Gastroesophageal sphincter (tissue), 4 donors: ENCODE data around the gene PRDM2. TPM values are rescaled to one million over a fixed set of nuclear protein-coding genes. Genes with fewer than 3 reads are reported as not detected.

Experiments used
- ATAC-seq: fragments of 150-250 bp; one replicate; pipeline ENCODE4 v1.9.1; 2016; ENCODE audit warnings: mild to moderate bottlenecking, moderate library complexity
- H3K27ac ChIP-seq, 4 donors: fragments of 200-600 bp; sonication (generic) in 3 of 4; 1 replicate in 3 of 4; 2 replicates in 1 of 4; pipeline ENCODE4 v1.5.1; 2016 to 2019
- H3K27me3 ChIP-seq: fragments of 200-600 bp; sonication (generic); one replicate; pipeline ENCODE4 v1.5.1; 2019
- H3K36me3 ChIP-seq, 2 donors: fragments of 200-600 bp; sonication (generic); one replicate each; pipeline ENCODE4 v1.5.1; 2019; ENCODE audit warnings: control low read depth in 1 of 2
- H3K4me1 ChIP-seq, 3 donors: fragments of 200-600 bp; sonication (generic); 1 replicate in 2 of 3; 2 replicates in 1 of 3; pipeline ENCODE4 v1.5.1; 2016 to 2019; ENCODE audit warnings: control low read depth in 2 of 3
- H3K4me3 ChIP-seq, 2 donors: fragments of 200-600 bp; sonication (generic); one replicate each; pipeline ENCODE4 v1.5.1; 2019; ENCODE audit warnings: mild to moderate bottlenecking in 1 of 2, moderate library complexity in 1 of 2
- H3K9me3 ChIP-seq, 3 donors: fragments of 200-600 bp; sonication (generic); one replicate each; pipeline ENCODE4 v1.5.1; 2017 to 2019; ENCODE audit warnings: control low read depth in 2 of 3
- EP300 ChIP-seq: sonication (generic); formaldehyde crosslinking; IDR thresholded peaks from one replicate; pipeline ENCODE4 v1.6.1; 2017; ENCODE audit warnings: antibody characterized with exemption, mild to moderate bottlenecking
- POLR2A ChIP-seq, 2 donors: fragments of 450-650 bp; IDR thresholded peaks; one replicate each; pipeline ENCODE4 v1.6.1; 2017; ENCODE audit warnings: antibody characterized with exemption in 2 of 2, mild to moderate bottlenecking in 2 of 2, moderate library complexity in 1 of 2
- POLR2AphosphoS5 ChIP-seq: sonication (generic); formaldehyde crosslinking; IDR thresholded peaks from one replicate; pipeline ENCODE4 v1.6.1; 2017; ENCODE audit warnings: antibody characterized with exemption
- WGBS, 2 donors: methylation state at CpG; one replicate each; pipeline ENCODE4 v1.1.5; 2018; ENCODE audit warnings: low coverage in 1 of 2; 5-methylcytosine and 5-hydroxymethylcytosine counted together
- total RNA-seq, 4 donors: library from RNA; depleted of rRNA; stranded (reverse); fragments of >200 nt; gene quantifications; one replicate each; pipeline ENCODE4 v1.1.0, GENCODE V29; 2016
- TF ChIP-seq, protein P1 (sequence below), 4 experiments: fragments of 200-600 bp in 2 of 4; fragments of 450-650 bp in 2 of 4; sonication (generic) in 1 of 4; IDR thresholded peaks; one replicate each; pipeline ENCODE4 v1.5.1; 2017 to 2019; ENCODE audit warnings: antibody characterized with exemption in 4 of 4, mild to moderate bottlenecking in 2 of 4, moderate library complexity in 2 of 4

Gene PRDM2
- total RNA-seq, 4 donors from 2014 or later, result 23.7 to 55.6 (median 43.0) TPM

DNA sequence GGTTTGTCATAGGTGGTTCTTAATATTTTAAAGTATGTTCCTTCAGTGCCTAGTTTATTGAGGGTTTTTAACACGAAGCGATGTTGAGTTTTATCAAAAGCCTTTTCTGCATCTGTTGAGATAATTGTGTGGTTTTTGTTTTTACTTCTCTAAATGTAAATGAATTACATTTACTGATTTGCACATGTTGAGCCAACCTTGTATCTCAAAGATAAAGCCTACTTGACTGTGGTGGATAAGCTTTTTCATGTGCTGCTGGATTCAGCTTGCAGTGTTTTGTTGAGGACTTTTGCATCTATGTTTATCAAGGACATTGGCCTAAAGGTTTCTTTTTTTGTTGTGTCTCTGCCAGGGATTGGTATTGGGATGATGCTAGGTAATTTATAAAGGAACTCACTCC is 142.5 kb downstream of the PRDM2 start:
- Histone ChIP-seq H3K9me3 (no peaks in the 10 kb centered on the region), H3K27me3 (no peaks in the 10 kb centered on the region), H3K36me3 (no peaks in the 10 kb centered on the region), H3K27ac (no peak overlapping the region), H3K4me3 (no peak overlapping the region), H3K4me1 (no peaks in the 10 kb centered on the region)
- 79% methylated on average over 2 of the region's 2 CpGs; no CpG with 5 or more reads in 1 of the 2 donors for WGBS, 2 donors
- ATAC-seq, result no peak
- TF ChIP-seq POLR2AphosphoS5 (no peak), POLR2A (IDR thresholded peaks at IDR 0.05) (no peak), EP300 (no peak)
- TF ChIP-seq, protein P1, sequence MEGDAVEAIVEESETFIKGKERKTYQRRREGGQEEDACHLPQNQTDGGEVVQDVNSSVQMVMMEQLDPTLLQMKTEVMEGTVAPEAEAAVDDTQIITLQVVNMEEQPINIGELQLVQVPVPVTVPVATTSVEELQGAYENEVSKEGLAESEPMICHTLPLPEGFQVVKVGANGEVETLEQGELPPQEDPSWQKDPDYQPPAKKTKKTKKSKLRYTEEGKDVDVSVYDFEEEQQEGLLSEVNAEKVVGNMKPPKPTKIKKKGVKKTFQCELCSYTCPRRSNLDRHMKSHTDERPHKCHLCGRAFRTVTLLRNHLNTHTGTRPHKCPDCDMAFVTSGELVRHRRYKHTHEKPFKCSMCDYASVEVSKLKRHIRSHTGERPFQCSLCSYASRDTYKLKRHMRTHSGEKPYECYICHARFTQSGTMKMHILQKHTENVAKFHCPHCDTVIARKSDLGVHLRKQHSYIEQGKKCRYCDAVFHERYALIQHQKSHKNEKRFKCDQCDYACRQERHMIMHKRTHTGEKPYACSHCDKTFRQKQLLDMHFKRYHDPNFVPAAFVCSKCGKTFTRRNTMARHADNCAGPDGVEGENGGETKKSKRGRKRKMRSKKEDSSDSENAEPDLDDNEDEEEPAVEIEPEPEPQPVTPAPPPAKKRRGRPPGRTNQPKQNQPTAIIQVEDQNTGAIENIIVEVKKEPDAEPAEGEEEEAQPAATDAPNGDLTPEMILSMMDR (IDR thresholded peaks at IDR 0.05), result no peak

DNA sequence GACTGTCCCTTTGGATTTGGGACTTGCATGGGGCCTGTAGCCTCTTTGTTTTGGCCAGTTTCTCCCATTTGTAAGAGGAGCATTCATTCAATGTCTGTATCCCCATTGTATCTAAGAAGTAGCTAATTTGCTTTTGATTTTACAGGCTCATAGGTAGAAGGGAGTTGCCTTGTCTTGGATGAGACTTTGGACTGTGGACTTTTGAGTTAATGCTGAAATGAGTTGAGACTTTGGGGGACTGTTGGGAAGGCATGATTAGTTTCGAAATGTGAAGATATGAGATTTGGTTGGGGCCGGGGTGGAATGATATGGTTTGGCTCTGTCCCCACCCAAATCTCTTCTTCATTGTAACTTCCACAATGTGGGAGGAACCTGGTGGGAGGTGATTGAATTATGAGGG is 151.7 kb downstream of the PRDM2 start:
- WGBS, 2 donors, result 90% methylated on average over 2 of the region's 2 CpGs; no CpG with 5 or more reads in 1 of the 2 donors
- ATAC-seq, result no peak
- Histone ChIP-seq H3K36me3 (no peaks in the 10 kb centered on the region), H3K4me3 (no peak overlapping the region), H3K27ac (no peak overlapping the region), H3K27me3 (no peaks in the 10 kb centered on the region), H3K9me3 (peaks cover 0 to 7% (median 0%) of the 10 kb centered on the region in 3 donors), H3K4me1 (no peaks in the 10 kb centered on the region)
- TF ChIP-seq POLR2AphosphoS5 (no peak), POLR2A (IDR thresholded peaks at IDR 0.05) (no peak), EP300 (no peak)
- TF ChIP-seq, protein P1 (IDR thresholded peaks at IDR 0.05), result no peak

DNA sequence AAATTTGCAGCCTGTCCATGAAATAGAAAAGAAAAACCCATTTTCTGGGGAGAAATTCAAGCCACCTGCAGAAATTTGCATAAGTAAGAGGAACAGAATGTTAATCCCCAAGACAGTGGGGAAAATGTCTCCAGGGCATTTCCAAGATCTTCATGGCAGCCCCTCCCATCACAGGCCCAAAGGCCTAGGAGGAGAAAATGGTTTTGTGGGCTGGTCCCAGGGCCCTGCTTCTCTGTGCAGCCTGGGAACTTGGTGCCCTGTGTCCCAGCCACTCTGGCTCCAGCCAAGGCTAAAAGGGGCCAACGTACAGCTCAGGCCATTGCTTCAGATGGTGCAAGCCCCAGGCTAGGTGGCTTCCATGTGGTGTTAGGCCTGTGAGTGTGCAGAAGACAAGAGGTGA is 155.6 kb downstream of the PRDM2 start:
- H3K9me3 ChIP-seq, result peaks cover 0 to 15% (median 0%) of the 10 kb centered on the region in 3 donors
- no peak for ATAC-seq
- no peaks in the 10 kb centered on the region for H3K27me3 ChIP-seq
- H3K27ac ChIP-seq, result no peak overlapping the region
- WGBS, 2 donors, result 83% methylated on average over 1 of the region's 1 CpG; no CpG with 5 or more reads in 1 of the 2 donors
- no peaks in the 10 kb centered on the region for H3K4me1 ChIP-seq
- TF ChIP-seq POLR2A (IDR thresholded peaks at IDR 0.05), result no peak
- TF ChIP-seq EP300, result no peak
- TF ChIP-seq, protein P1 (IDR thresholded peaks at IDR 0.05), result no peak
- TF ChIP-seq POLR2AphosphoS5, result no peak
- H3K4me3 ChIP-seq, result no peak overlapping the region
- no peaks in the 10 kb centered on the region for H3K36me3 ChIP-seq

DNA sequence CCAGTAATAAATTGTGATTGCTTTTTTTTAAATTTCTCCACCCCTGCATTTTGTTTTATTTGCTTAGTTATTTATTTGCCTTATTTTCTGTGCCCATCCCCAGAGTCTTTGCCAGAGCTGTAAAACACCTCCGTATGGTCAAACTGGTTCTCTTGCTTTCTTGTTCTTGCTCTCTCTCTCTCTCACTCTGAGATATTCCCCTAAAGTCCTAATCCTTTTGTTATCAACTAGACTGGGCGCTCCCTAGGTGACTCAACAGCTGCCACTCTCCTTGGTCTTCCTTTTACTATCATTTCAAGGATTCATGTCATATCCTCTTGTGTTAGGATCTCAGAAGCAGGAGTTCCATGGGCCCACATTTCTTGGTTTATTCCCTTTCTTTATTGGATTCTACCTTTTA is 160.0 kb downstream of the PRDM2 start:
- TF ChIP-seq, protein P1 (IDR thresholded peaks at IDR 0.05), result no peak
- no peak for TF ChIP-seq EP300
- TF ChIP-seq POLR2AphosphoS5, result no peak
- TF ChIP-seq POLR2A (IDR thresholded peaks at IDR 0.05), result no peak
- 68 to 75% methylated on average over 2 of the region's 2 CpGs for WGBS, 2 donors
- ATAC-seq, result no peak
- H3K4me1 ChIP-seq, result no peaks in the 10 kb centered on the region
- H3K9me3 ChIP-seq, result peaks cover 0 to 15% (median 0%) of the 10 kb centered on the region in 3 donors
- H3K36me3 ChIP-seq, result no peaks in the 10 kb centered on the region
- H3K27me3 ChIP-seq, result no peaks in the 10 kb centered on the region
- H3K4me3 ChIP-seq, result no peak overlapping the region
- H3K27ac ChIP-seq, result no peak overlapping the region

DNA sequence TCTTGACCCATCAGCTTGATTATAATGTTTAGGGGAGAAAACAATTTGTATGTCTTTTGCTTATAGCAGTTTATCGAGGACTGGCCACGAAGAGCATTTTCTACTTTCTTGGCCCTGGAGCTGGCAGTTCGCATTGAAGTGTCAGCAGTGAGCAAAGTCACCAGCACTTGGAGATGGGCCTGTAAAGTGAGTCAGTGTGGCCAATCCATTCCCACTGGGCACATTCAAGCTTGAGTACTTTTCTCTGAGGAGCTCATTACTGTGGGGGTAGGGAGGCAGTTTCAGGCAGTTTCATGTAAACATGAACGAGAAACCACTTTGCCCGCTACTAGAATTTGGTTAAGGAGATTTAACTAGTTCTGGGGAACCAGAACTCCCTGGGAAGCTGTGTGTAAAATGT is 164.8 kb downstream of the PRDM2 start:
- no peaks in the 10 kb centered on the region for H3K36me3 ChIP-seq
- TF ChIP-seq, protein P1 (IDR thresholded peaks at IDR 0.05), result no peak
- TF ChIP-seq POLR2AphosphoS5 (no peak), EP300 (no peak), POLR2A (IDR thresholded peaks at IDR 0.05) (no peak)
- ATAC-seq, result no peak
- H3K4me3 ChIP-seq, result no peak overlapping the region
- H3K27me3 ChIP-seq, result no peaks in the 10 kb centered on the region
- no peaks in the 10 kb centered on the region for H3K9me3 ChIP-seq
- 68 to 91% methylated on average over 4 of the region's 5 CpGs for WGBS, 2 donors
- H3K27ac ChIP-seq, result no peak overlapping the region
- no peaks in the 10 kb centered on the region for H3K4me1 ChIP-seq
